ENCODE measurements around the gene CHAD.
"Not testable (repeated sequence)": the region's sequence is repeated elsewhere in the genome, so short reads cannot be mapped to it uniquely, and the experiment has no call there.

Gene CHAD

GRCh38 chr17:50429793-50430192 is 38.9 kb downstream of the CHAD start:
- no peak overlapping the region for H3K4me2 ChIP-seq
- no peak overlapping the region for H3K27ac ChIP-seq
- no peak overlapping the region for H3K9ac ChIP-seq

GRCh38 chr17:50428831-50429424 is 39.8 kb downstream of the CHAD start:
- Histone ChIP-seq H3K27ac (no peak overlapping the region), H3K9ac (no peak overlapping the region), H4K20me1 (ENCODE audit: insufficient read depth) (no peaks in the 10 kb centered on the region), H2AFZ (ENCODE audit: low read depth) (no peak overlapping the region), H3K4me2 (no peak overlapping the region), H3K4me1 (ENCODE audit: low read depth, poor library complexity, severe bottlenecking) (peaks cover 17% of the 10 kb centered on the region), H3K36me3 (ENCODE audit: insufficient read depth) (no peaks in the 10 kb centered on the region), H3K4me3 (IDR thresholded peaks at IDR 0.05; ENCODE audit: insufficient read depth, low read depth, low read length) (no peak overlapping the region), H3K27me3 (ENCODE audit: insufficient read depth, low read depth) (no peaks in the 10 kb centered on the region), H3K79me2 (ENCODE audit: insufficient read depth, low read depth) (peaks cover 6% of the 10 kb centered on the region; the same call in 1 of the 2 replicates)
- no peak for TF ChIP-seq CTCF (conservative IDR thresholded peaks at IDR 0.05; ENCODE audit: low read depth, low read length)

More at GRCh38 chr17:50429793-50430192, 38.9 kb downstream of the CHAD start:
- no peak for TF ChIP-seq CTCF (conservative IDR thresholded peaks at IDR 0.05; ENCODE audit: low read depth, low read length)
- H3K27me3 ChIP-seq (ENCODE audit: insufficient read depth, low read depth): no peaks in the 10 kb centered on the region
- no peak overlapping the region for H2AFZ ChIP-seq (ENCODE audit: low read depth)
- no peaks in the 10 kb centered on the region for H3K36me3 ChIP-seq (ENCODE audit: insufficient read depth)
- H4K20me1 ChIP-seq (ENCODE audit: insufficient read depth): no peaks in the 10 kb centered on the region
- no peak overlapping the region for H3K4me3 ChIP-seq (IDR thresholded peaks at IDR 0.05; ENCODE audit: insufficient read depth, low read depth, low read length)
- H3K79me2 ChIP-seq (ENCODE audit: insufficient read depth, low read depth): peaks cover 6% of the 10 kb centered on the region; the same call in 1 of the 2 replicates
- peaks cover 17% of the 10 kb centered on the region for H3K4me1 ChIP-seq (ENCODE audit: low read depth, poor library complexity, severe bottlenecking)

- H3K36me3 ChIP-seq (ENCODE audit: insufficient read depth); H2AFZ ChIP-seq (ENCODE audit: low read depth); H3K27me3 ChIP-seq (ENCODE audit: insufficient read depth, low read depth); H3K4me3 ChIP-seq (IDR thresholded peaks at IDR 0.05; ENCODE audit: insufficient read depth, low read depth, low read length); H3K79me2 ChIP-seq (ENCODE audit: insufficient read depth, low read depth); H4K20me1 ChIP-seq (ENCODE audit: insufficient read depth): not testable (repeated sequence)
- H3K4me2 ChIP-seq: peak overlapping the region; percentile 53
- peak overlapping the region; percentile 65; the same call in 1 of the 2 replicates for H3K9ac ChIP-seq
- peak overlapping the region; percentile 41; the same call in 1 of the 2 replicates for H3K27ac ChIP-seq
- peaks cover 21% of the 10 kb centered on the region for H3K4me1 ChIP-seq (ENCODE audit: low read depth, poor library complexity, severe bottlenecking)
Measured at GRCh38 chr17:50428126-50428525, 40.6 kb downstream of the CHAD start.

GRCh38 chr17:50426814-50427787 is 41.6 kb downstream of the CHAD start:
- Histone ChIP-seq H3K36me3 (ENCODE audit: insufficient read depth) (no peaks in the 10 kb centered on the region), H4K20me1 (ENCODE audit: insufficient read depth) (no peaks in the 10 kb centered on the region), H3K4me3 (IDR thresholded peaks at IDR 0.05; ENCODE audit: insufficient read depth, low read depth, low read length) (no peak overlapping the region), H3K9ac (peak overlapping the region; percentile 65; the same call in 1 of the 2 replicates), H2AFZ (ENCODE audit: low read depth) (peak overlapping the region; percentile 100), H3K27ac (peak overlapping the region; percentile 41), H3K27me3 (ENCODE audit: insufficient read depth, low read depth) (no peaks in the 10 kb centered on the region), H3K4me2 (peak overlapping the region; percentile 53), H3K79me2 (ENCODE audit: insufficient read depth, low read depth) (peaks cover 6% of the 10 kb centered on the region; the same call in 1 of the 2 replicates), H3K4me1 (ENCODE audit: low read depth, poor library complexity, severe bottlenecking) (peaks cover 21% of the 10 kb centered on the region)
- peak; percentile 65; the same call in 1 of the 2 replicates for TF ChIP-seq CTCF (conservative IDR thresholded peaks at IDR 0.05; ENCODE audit: low read depth, low read length)

Data from KMS-11 (cell line).